K562 (cell line): Measurements from ENCODE around the gene ZNF143. TPM values are rescaled to one million over a fixed set of nuclear protein-coding genes. Genes with fewer than 3 reads are reported as not detected.

Experiments
- AFF4 ChIP-seq: sonication (generic); formaldehyde crosslinking; IDR thresholded peaks from 2 replicates; pipeline ENCODE4 v1.8.0; 2023; ENCODE audit warnings: mild to moderate bottlenecking, missing genetic modification reagents
- CBFA2T3 ChIP-seq: fragments of 450-650 bp; IDR thresholded peaks from 2 replicates; pipeline ENCODE4 v1.6.1; 2017
- CXXC5 ChIP-seq: fragments of 250-450 bp; sonication (Bioruptor Pico); IDR thresholded peaks from 2 replicates; pipeline ENCODE4 v1.8.0; 2022; ENCODE audit warnings: inconsistent platforms, mild to moderate bottlenecking, moderate library complexity
- DEAF1 ChIP-seq: fragments of 450-650 bp; formaldehyde crosslinking; IDR thresholded peaks from 2 replicates; pipeline ENCODE4 v1.4.0; 2020; ENCODE audit warnings: mild to moderate bottlenecking, moderate library complexity
- DMBX1 ChIP-seq: fragments of 250-450 bp; sonication (Bioruptor Pico); IDR thresholded peaks from 2 replicates; pipeline ENCODE4 v1.8.0; 2022; ENCODE audit warnings: inconsistent platforms, mild to moderate bottlenecking, moderate library complexity, borderline replicate concordance
- FIP1L1 ChIP-seq: fragments of 200-400 bp; formaldehyde crosslinking; IDR thresholded peaks from 2 replicates; pipeline ENCODE4 v1.6.1; 2018; ENCODE audit warnings: mild to moderate bottlenecking, low read depth, low read length; ENCODE audit not compliant: poor library complexity, severe bottlenecking
- HCFC1 ChIP-seq: IDR thresholded peaks from 2 replicates; pipeline ENCODE4 v1.6.1; 2012; ENCODE audit warnings: low read depth, low read length, improper control_type of control experiment
- HNRNPLL ChIP-seq: fragments of 200-400 bp; formaldehyde crosslinking; IDR thresholded peaks from 2 replicates; pipeline ENCODE4 v1.6.1; 2017; ENCODE audit warnings: low read length, low read depth, mild to moderate bottlenecking; ENCODE audit not compliant: poor library complexity, severe bottlenecking
- HOXB6 ChIP-seq: fragments of 250-450 bp; sonication (Bioruptor Pico); IDR thresholded peaks from 2 replicates; pipeline ENCODE4 v1.5.1; 2022; ENCODE audit warnings: mild to moderate bottlenecking, borderline replicate concordance
- PML ChIP-seq: IDR thresholded peaks from 2 replicates; pipeline ENCODE4 v1.6.1; 2012; ENCODE audit warnings: low read length, inconsistent platforms
- RBM14 ChIP-seq: fragments of 200-400 bp; formaldehyde crosslinking; IDR thresholded peaks from 2 replicates; pipeline ENCODE4 v1.6.1; 2018; ENCODE audit warnings: low read depth, mild to moderate bottlenecking, low read length, moderate library complexity, borderline replicate concordance; ENCODE audit not compliant: insufficient read depth
- SAP30 ChIP-seq: fragments of 200-600 bp; sonication (generic); IDR thresholded peaks from 2 replicates; pipeline ENCODE4 v1.6.1; 2012; ENCODE audit warnings: borderline replicate concordance, low read depth, mild to moderate bottlenecking, moderate library complexity, low read length, control low read depth, inconsistent platforms; ENCODE audit not compliant: insufficient read depth, poor library complexity, severe bottlenecking
- ZBTB1 ChIP-seq: sonication (generic); formaldehyde crosslinking; IDR thresholded peaks from 2 replicates; pipeline ENCODE4 v1.8.1; 2023; ENCODE audit warnings: missing genetic modification reagents, low read depth, mild to moderate bottlenecking, borderline replicate concordance
- ZHX1 ChIP-seq: fragments of 150-350 bp; conservative IDR thresholded peaks from 2 replicates; pipeline ENCODE4 v1.6.1; 2014; ENCODE audit warnings: low read length
- ZNF316 ChIP-seq: fragments of 450-650 bp; IDR thresholded peaks from 2 replicates; pipeline ENCODE4 v1.6.1; 2016
- ZNF740 ChIP-seq, 3 experiments: fragments of 200-800 bp in 1 of 3; sonication (Bioruptor generic) in 1 of 3; sonication (generic) in 1 of 3; formaldehyde crosslinking in 1 of 3; IDR thresholded peaks; 2 replicates each; pipeline versions ENCODE4 v1.6.1 to v1.8.0; 2016 to 2022; ENCODE audit warnings: mild to moderate bottlenecking in 2 of 3, missing compliant biosample characterization in 2 of 3, missing genetic modification characterization in 2 of 3, missing genetic modification reagents in 1 of 3
- polyA plus RNA-seq, 8 experiments: library from polyadenylated mRNA; depleted of rRNA in 4 of 8; stranded (reverse) in 5 of 8; unstranded in 3 of 8; fragments of >200 nt; fragmentation: Nextera tagmentation in 2 of 8; fragmentation: Illumina TruSeq in 1 of 8; extraction: Ambion mirVana in 2 of 8; extraction: Trizol in 1 of 8; gene quantifications; 2 replicates each; pipeline versions ENCODE4 v1.2.1 to v1.2.3, GENCODE V29; 2011 to 2014; ENCODE audit warnings: inconsistent platforms in 1 of 8, missing spikeins in 1 of 8
- total RNA-seq, 7 experiments: library from RNA; depleted of rRNA in 6 of 7; stranded (reverse); fragments of >200 nt in 6 of 7; fragmentation: Illumina TruSeq in 2 of 7; extraction: Trizol in 2 of 7; gene quantifications; 2 replicates each; pipeline versions ENCODE4 v1.2.1 to v1.2.3, GENCODE V29; 2011 to 2021; ENCODE audit warnings: low replicate concordance in 1 of 7

The ZNF143 gene
- total and polyA plus RNA-seq, 9 of the 15 experiments (the other 6 are each of a cell fraction or from before 2014, with no cell fraction given) = 18.4 to 58.5 (median 27.1) TPM

GRCh38 chr11:9461063-9461759, 399 bp downstream of the ZNF143 start (continued):
- peak; percentile 57; the same call in 1 of the 2 replicates for TF ChIP-seq ZHX1
- peak; percentile 32; the same call in 1 of the 2 replicates for TF ChIP-seq ZBTB1 (CRISPR knock-in tag)
- peak; percentile 51 for TF ChIP-seq SAP30
- no peak for TF ChIP-seq ZNF316
- 0 out of 2 replicates have a peak, but pooled peaks have one; percentile 10 for TF ChIP-seq DEAF1 (CRISPR knock-in tag)
- no peak for TF ChIP-seq CBFA2T3
- TF ChIP-seq HOXB6 (CRISPR knock-in tag) = no peak
- 0 out of 2 replicates have a peak, but pooled peaks have one; percentile 6 for TF ChIP-seq DMBX1 (CRISPR knock-in tag)
- 0 out of 2 replicates have a peak, but pooled peaks have one; percentile 36 for TF ChIP-seq RBM14
- TF ChIP-seq PML = peak; percentile 70; the same call in 1 of the 2 replicates
- peak; percentile 61 for TF ChIP-seq CXXC5
- no peak for TF ChIP-seq HCFC1
- TF ChIP-seq FIP1L1 = peak; percentile 95
- TF ChIP-seq HNRNPLL = peak; percentile 64
- peak; percentile 59; the same call in 1 of the 2 replicates for TF ChIP-seq ZNF740 (CRISPR knock-in tag; IDR thresholded peaks at IDR 0.05)
- TF ChIP-seq ZNF740 (tag; IDR thresholded peaks at IDR 0.05) = peak in 1 of 2 experiments; percentile 37; a peak in 1 of 4 replicates
- peak; percentile 72; the same call in 1 of the 2 replicates for TF ChIP-seq AFF4 (CRISPR knock-in tag)
